ENCODE data around the gene PLXNA2.

Gene PLXNA2

DNA sequence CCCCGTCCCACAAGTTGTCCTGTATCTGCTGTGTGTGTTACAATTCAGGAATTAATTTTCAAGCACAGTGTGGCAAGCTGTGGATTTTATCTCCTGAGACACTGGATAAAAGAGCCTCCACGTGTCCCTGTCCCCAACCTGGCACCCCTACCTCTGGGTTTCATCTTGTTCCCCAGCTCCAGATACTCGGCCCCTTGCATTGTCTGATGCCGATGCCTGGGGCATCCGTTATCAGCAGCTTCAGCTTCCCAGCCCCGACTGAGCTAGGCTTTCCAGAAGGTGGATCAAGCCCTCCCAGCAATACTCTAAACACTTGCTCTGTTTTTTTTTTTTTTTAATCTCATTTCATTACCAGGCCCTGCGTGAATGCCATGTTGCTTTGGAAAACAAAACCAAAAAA lies 159.4 kb downstream of the PLXNA2 start:
- no peak for DNase-seq

DNA sequence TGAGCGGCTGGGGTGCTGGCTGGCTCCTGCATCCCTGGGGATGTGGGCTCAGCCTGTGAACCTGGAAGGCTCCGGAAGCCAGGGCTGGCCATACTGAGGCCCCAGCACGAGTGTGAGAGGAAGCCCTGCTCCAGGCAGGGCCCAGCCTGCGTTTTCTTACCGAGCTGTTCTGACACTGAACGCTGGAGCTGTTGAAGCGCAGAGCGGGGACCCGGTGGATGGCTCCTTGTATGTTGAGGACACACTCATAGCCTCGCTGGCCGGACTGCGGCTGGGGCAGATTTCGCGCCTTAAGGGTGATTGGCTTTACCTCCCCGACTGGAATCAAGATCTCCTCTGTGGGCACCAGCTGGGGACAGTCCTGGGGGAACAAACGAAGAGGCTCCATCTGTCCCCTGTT lies 160.0 kb downstream of the PLXNA2 start:
- DNase-seq: no peak

DNA sequence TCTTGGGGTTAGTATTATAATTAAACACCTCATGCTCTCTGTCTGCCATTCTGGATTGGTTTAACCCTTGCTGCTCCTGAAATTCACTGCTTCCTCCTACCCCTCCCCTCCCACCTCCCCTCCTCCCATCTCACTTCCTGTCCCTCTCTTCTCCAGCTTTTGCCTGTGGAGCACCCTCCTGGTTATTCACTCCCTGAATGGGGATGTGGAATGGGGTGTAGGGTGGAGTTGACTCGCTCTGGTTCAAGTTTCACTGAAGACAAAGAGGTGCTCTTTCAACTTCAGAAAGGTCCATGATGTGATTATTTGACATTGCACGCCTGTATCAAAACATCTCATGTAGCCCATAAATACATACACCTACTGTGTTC lies 160.5 kb downstream of the PLXNA2 start:
- no peak for DNase-seq

DNA sequence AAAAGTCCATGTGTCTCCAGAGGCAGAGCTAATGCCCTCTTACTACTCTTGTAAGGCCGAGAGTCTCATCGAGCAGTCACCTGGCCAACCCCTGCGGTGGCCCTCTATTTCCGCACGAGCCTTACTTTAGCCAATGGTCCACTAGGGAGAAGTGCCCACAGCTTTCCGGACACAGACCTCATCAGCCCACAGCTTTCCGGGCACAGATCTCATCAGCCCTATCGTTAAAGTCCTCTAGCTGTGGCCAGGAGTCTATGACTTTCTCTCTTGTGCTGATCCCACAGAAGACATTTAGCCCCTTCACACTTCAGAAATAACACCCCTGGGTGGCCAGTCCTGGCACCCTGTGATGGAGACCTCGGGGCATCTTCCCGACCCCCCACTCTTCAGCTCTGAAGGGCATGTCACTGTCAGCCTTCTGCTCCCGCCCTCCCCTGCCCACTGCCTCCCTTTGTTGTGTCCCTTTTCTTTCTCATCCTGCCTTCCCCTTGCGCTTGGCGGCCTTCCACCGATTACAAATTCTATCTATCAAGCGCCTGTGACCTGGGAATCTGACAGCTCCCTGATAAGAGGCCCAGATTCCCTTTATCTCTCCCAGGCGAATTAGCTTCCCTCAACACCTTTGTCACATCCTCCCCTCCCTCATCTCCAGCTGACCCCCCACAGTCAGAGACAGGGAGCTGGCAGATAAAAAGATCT lies 161.0 kb downstream of the PLXNA2 start:
- DNase-seq: no peak

DNA sequence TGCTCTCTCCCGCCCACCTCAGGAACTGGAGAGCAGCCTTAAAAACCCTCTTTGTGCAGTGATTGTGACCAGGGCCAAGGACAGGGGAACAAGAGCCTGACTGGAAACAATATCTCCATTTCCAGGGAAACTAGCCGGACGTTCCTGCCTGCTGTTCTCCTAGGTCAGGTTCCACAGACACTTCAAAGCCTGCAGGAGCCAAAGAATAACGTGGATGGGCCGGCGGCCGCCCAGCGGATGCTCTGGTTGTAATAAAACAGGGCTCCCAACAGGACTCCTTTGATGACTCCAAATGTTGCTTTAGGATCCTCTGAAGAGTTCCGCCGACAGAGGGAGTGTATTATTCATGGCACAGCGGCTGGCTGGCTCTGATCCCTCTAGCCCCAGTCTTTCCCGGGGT lies 162.2 kb downstream of the PLXNA2 start:
- DNase-seq: no peak

DNA sequence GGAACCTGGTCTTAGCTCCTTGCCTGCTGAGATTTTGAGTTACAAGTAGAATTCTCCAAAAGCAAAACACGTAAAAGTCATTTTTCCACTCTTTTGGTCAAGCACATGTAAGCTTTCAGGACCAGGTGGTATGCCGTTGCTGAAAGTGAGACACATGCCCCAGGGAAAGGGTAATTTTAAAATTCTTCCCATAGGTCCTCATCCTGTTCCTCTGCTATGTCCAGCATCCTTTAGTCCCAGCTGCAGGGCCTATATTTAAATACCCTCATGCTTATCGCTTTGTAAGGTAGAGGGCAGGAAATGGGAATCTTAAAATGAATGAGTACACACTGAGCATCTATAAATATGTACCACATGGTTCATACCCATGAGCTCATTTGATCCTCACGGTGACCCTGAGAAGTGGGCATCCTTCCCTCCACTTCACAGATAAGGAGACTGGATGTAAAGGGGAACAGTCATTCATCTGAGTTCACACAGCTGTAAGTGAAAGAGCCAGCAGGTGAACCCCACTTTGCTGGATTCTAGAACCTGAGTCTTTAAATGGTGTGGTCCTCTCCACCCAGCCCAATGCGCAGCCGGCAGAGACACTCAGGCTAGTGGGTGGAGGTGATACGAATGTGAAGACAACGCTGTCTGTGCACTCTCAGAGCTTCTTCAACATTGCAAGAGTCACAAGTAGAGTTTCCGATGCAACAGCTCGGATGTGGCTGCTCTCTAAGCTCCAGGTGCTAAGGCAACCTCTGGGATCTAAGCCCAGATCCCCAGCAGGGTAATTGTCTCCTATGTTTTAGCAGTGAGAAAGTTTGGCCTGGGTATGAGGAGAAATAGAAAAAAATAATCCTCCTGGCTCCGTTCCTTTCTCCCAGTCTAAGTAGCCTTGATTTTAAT lies 163.5 kb downstream of the PLXNA2 start:
- DNase-seq: no peak

DNA sequence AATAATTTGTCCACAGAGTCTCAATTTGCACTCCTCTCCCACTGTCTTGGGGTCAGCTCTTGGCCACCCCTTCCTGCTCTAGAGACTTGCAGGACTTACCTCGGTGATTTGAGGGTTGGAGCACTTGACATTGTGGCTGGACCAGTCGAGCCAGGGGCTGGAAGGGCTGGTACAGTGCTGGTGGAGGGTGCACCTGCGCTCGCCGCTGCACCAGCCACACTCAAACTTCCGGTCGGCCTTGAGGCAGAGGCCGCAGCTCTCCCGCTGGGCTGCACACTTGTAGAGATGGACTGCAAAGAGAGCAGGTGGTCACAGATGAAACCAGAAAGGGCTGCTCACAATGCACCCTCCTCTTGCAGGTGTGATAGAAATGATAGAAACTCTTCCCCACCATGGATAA lies 165.0 kb downstream of the PLXNA2 start:
- DNase-seq: no peak

DNA sequence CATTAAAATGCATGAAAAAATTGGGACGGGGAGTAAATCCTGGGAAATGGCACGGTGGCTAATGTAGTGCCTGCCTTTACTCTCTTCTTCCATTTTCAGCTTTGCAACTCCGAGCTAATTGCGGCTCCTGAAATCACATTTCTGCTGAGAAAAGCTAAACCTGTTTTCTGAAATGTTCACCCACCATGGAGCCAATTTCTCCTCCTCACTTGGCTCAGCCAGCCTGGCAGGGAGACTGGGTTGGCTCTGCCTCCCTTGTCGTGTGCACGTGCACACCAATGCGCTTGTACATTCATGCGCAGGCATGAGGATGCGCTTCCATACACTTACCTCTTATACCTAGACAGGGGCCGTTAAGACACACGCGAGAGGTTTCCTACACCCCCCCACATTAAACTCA lies 165.4 kb downstream of the PLXNA2 start:
- DNase-seq: no peak

DNA sequence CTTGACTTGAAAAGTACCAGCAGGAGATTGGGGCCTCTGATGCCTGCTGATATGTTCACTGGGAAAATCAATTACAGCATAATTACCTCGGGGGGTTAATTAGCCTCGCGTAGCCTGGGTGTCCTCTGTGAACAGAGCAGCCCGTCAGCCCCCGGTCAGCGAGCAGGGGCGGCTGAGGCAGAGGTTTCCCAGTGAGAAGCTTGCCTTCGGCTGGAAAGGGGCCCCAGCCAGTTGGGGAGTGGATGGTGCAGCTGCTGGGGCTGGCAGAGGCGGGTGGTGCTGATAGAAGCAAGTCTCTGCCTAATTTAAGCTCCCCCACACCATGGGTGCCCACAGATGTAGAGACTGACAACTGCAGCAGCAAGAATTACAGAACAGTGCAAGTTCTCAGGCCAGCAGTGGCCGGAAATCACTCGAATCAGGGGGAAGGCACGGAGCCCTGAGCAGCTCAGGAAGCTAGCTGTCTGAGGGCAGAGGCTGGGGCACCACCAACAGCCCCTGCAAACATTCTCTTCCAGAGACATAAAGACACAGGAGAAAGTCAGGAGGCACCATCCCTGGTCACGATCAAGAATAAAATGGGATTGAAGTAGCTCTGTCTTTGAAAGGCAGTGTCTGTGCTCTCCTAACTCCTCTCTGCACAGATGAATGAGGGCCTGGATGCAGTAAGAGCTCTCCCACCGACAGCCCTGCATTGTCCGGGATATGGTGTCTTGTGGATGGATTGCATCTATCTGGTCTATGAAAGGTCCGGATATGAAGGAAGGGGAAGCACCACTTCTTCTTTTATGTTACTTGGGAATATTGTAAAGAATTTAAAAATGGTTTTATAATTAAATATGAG lies 166.7 kb downstream of the PLXNA2 start:
- DNase-seq: no peak

DNA sequence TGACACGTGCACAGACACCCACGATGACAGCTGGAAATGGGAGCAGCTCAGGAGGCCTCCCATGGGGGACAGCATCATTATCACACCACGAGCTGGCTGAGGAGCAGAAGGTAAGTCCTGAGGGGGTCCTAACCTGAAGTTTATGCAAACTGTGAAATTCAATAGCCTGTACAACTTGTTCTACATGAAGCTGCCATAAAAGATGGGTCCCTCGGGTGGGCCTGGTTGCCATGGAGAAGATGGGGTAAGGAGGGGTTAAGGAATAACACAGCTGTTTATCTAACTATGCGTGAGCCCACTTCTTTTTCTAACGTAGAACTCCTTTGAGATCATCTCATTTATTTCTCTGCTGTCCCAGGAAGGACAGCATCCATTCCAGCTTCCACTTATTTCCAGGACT lies 169.8 kb downstream of the PLXNA2 start:
- DNase-seq: no peak

DNA sequence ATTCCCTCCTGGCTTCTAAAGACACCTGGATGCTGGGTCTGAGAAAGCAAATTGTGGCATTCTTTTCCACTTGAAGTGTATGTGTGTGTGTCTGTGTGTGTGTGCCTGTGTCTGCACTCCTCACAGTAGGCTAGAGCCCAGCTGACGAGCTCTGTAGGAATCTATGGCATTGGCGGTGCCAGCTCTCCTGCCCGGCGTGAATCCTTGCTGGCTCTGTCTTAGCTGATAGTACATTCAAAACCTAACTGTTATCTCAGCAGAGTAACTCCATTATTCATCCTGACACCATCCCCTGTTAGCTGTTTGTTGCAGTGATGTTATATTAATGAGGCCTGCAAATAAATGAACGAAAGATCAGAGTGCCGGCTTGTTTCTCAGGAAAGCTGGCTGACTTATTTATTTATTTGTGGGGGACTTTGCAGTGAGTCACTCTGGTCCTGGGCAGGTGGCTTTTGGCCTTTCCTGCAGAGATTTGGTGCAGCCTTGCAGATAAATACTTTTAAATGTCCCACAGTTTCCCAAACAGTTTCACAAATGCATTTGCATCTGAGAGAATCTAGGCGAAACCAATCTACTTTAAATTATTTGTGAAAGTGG lies 172.7 kb downstream of the PLXNA2 start:
- DNase-seq: no peak

DNA sequence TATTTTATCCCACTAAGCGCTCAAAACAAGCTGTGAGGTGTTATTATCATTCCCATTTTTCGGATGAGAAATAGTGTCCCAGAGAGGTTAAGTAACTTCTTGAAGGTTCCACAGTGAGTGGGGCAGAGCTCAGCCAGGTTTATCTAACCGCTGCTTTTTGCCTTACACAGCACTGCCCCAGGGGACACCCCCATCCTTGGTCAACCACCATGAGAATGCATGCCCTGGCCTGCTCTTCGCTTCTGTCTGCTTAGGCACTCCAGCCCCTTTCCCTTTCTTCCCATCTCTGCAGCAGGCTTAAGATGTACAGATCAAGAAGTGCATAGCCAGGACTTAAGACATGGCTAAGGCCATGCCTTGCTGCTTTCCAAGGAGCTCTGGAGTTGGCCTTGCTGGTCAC lies 174.3 kb downstream of the PLXNA2 start:
- DNase-seq: no peak

DNA sequence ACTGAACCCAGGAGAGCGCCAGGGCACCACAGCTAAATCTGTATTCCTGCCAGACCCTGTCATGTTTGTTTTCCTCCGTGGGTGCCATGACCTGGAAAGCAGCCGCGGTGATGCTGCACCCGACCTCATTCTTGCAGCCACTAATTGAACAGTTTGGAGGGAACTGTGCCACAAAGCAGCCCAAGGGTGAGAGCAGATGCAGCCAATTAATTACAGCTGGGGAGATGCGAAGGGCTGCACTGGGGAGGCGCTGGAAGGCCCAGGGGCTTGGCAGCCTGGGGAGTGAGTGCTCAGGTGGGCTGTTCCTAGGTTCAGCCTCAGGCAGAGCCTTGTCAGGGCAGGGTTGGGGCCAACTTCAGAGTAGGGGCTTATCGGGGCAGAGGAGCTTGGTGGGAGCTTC lies 174.9 kb downstream of the PLXNA2 start:
- no peak for DNase-seq

DNA sequence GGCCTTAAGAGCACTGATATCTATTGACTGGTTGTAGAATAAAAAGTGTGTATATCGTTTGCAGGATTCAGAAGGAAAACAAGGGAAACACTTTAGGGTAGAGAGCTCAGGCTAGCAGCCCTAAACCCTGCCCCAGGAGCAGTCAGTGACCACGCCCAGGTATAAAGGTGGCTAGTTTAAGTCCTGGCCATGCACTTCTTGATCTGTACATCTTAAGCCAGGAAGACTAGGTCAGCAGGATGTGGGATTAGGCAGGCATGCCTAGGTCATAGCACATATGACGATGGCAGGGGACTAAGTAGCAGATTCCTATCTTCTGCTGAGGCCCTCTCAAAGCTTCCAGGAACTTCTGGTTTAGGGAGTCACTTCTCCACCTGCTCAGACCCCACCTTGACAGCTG lies 175.3 kb downstream of the PLXNA2 start:
- DNase-seq: no peak

DNA sequence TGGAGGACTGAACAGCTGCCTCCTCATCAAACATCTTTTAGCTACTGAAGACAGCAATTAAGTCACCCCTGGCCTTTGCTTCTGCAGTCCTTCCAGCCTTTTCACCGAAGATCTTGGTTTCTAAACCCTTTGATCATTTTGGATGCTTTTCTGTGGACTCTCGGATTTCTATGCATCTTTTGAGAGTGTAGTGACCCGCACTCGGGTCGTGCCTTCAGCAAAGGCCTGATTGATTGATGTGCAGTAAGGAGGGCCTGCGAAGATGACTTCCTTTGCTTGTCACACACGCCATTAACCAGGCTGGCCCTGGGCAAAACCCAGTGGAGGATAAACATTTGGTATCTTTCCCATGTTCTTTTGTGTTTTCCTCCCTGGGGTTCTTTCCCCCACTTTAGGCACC lies 175.8 kb downstream of the PLXNA2 start:
- no peak for DNase-seq

DNA sequence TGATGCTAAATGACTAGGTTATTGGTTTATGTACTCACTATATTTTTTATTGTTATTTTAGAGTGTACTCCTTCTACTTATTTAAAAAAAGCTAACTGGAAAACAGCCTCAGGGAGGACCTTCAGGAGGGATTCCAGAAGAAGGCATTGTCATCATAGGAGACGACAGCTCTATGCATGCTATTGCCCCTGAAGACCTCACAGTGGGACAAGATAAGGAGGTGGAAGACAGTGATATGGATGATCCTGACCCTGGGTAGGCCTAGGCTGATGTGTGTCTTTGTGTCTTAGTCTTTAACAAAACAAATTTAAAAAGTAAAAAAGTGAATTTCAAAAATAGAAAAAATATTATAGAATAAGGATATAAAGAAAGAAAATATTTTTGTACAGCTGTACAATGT lies 177.6 kb downstream of the PLXNA2 start:
- DNase-seq: no peak

DNA sequence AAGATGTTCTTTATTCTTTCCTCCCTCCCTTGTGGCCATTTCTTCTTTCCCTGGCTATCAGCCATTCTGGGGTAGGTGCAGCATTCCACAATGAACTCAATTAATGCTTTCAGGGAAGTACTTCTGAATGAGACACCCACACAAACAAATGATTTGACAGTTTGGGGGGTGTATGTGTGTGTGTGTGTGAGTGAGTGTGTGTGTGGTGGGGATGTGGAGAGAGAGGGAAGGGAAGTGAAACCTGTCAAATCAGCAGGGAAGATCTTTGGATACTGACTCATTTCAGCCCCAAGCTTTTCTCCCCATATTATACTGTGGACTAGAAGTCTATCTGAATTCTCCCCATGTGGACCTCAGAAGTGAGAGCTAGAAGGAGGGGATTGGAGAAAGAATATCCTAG lies 178.3 kb downstream of the PLXNA2 start:
- no peak for DNase-seq

DNA sequence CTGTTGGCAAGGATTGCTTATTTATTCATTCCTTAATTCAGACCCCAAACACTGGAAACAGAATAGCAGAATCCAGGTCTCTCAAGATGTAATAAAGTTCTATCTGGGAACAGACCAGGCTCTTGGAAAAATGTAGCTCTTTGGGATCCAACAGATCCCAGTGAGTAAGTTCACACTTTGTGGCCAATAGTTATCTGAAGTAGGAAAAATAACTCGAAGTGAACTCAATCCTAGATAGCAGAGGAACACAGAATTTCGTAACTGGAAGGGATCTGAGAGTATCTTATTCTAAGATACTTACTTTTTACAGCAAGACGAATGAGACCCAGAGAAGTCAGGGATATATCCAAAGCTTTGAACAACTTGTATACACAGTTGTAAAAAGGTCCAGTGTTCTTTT lies 182.6 kb downstream of the PLXNA2 start:
- DNase-seq: no peak

DNA sequence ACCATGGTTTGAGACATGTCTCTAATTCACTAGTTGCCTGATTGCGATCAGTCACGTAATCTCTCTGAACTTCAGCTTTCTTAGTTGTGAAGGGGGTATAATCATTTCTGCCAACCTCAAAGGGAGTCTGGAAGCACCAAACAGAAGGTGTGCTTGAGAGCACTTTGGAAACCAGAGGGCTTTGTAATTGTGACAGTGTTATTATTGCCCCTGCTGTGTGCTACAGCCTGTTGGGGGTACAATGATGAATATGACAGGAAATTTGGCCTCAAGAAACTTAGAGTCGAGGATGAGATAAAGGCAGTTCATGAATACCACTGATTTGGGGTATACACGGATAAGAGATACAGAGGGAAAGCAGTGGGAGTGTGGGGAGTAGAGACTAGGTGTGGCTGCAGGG lies 183.1 kb downstream of the PLXNA2 start:
- no peak for DNase-seq

DNA sequence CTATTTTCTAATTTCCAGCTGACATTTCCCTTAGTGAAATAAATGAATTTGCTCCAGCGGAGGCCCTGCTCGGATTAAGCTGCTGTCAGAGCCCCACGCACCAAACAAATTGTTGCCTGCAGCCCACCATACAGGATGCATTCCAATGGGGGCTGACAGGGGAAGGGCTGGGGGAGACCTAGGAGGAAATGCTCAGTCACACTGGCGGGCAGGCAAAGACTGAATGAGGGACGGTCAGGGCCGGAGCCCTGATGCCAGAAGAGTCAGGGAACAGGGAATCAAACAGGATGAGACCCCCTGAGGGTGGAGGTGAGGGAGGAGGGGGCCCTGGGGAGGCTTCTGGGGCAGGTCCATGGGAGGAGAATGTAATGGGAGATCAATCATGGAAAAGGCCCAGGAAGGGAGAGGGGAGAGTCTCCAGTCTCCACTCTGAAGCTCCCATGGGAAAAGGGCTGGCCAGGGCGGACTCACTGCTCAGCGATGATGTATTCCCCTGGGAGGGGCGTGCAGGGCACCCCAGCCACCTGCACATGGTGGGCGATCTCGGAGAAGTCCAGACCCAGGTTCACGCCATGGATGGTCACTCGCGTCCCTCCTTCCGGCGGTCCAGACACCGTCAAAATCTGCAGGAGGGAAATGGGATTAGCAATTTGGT lies 183.8 kb downstream of the PLXNA2 start:
- DNase-seq: no peak

DNA sequence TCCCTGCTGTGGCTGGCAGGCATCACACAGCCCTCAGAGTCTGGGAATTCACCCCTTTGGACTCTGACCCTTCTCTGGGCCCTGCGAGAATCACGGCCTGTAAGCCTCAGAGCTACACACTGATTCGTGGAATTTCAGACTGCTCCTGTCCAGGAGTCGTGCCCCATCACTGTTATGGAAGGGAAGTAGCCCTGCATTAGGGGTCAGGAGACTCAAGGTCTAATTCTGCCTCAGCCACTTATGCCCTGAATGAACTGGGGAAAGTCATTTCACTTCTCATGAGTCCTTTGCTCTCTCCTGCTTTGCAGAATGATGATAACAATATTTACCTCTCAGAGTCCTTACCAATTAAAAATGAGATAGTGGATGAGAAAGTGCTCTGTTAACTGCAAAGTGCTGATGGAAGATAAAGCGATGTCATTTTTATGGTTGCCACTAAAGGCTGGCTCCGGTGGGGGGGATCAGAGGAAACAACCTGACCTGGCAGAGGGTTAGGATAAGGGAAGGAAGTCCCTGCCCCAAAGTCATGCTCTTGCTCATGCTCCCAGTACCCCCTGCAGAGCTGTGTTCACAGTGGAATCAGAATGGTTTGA lies 184.7 kb downstream of the PLXNA2 start:
- no peak for DNase-seq

DNA sequence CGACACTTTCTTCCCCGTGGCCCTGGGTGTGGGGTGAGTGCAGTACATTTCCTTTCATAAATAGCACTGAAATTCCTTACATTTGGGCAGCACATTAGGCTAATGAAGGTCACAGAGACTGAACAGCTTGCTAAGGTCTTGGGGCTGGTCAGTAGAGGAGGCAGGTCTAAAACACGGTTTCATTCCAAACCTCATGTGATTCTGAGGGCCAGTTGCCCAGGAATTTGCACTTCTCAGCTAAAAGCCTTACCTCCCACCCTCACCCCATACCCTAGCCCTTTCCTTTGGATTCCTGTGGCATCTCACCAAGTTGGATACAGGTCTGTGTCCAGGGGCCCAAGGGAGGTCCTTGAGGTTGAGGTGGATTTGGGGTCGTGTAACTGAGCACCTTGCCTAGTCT lies 185.4 kb downstream of the PLXNA2 start:
- no peak for DNase-seq
